ENCODE measurements around the gene TENT5A.
A peak's percentile ranks its signal among the peaks of the same experiment; 100 is the strongest.
"Not testable (repeated sequence)": the region's sequence is repeated elsewhere in the genome, so short reads cannot be mapped to it uniquely, and the experiment has no call there.

Gene TENT5A

GRCh38 chr6:81749707-81750106 is 2.8 kb downstream of the TENT5A start:
- DNase-seq: no peak

- DNase-seq: no peak
These were observed 3.5 kb downstream of the TENT5A start for GRCh38 chr6:81748994-81749393.

- no peak for DNase-seq
These were observed 5.2 kb downstream of the TENT5A start for GRCh38 chr6:81747327-81747726.

GRCh38 chr6:81744131-81744530 is 8.3 kb downstream of the TENT5A start:
- DNase-seq: no peak

GRCh38 chr6:81743649-81744048 is 8.8 kb downstream of the TENT5A start:
- no peak for DNase-seq

- DNase-seq: no peak
These were observed 10.8 kb downstream of the TENT5A start for GRCh38 chr6:81741689-81742088.

GRCh38 chr6:81740591-81740990 is 11.9 kb downstream of the TENT5A start:
- DNase-seq: not testable (repeated sequence)

GRCh38 chr6:81739230-81740195 is 13.0 kb downstream of the TENT5A start:
- no peak for DNase-seq

- DNase-seq: no peak
These were observed 16.1 kb downstream of the TENT5A start for GRCh38 chr6:81736428-81736827.

- DNase-seq: no peak
These were observed 16.6 kb downstream of the TENT5A start for GRCh38 chr6:81735756-81736380.

GRCh38 chr6:81734500-81735150 is 17.9 kb downstream of the TENT5A start:
- DNase-seq: no peak

GRCh38 chr6:81734081-81734480 is 18.4 kb downstream of the TENT5A start:
- no peak for DNase-seq

GRCh38 chr6:81731814-81732213 is 20.7 kb downstream of the TENT5A start:
- DNase-seq: no peak

GRCh38 chr6:81727876-81728517 is 24.5 kb downstream of the TENT5A start:
- peak; percentile 25 for DNase-seq

- no peak for DNase-seq
These were observed 27.4 kb downstream of the TENT5A start for GRCh38 chr6:81725127-81725526.

- no peak for DNase-seq
These were observed 29.8 kb downstream of the TENT5A start for GRCh38 chr6:81722506-81723223.

- DNase-seq: no peak
These were observed 32.1 kb downstream of the TENT5A start for GRCh38 chr6:81720427-81720826.

- no peak for DNase-seq
These were observed 34.4 kb downstream of the TENT5A start for GRCh38 chr6:81718126-81718525.

- DNase-seq: no peak
These were observed 37.8 kb downstream of the TENT5A start for GRCh38 chr6:81714684-81715083.

- DNase-seq: no peak
These were observed 39.3 kb downstream of the TENT5A start for GRCh38 chr6:81713205-81713604.

GRCh38 chr6:81708113-81708699 is 44.3 kb downstream of the TENT5A start:
- no peak for DNase-seq

- DNase-seq: no peak
These were observed 47.8 kb downstream of the TENT5A start for GRCh38 chr6:81704700-81705099.

Data from stimulated activated CD4-positive, alpha-beta T cell treated with anti-CD3 and anti-CD28 coated beads, Interleukin-4, amount 100 ng/mL, for 24 hours (primary cell).